A549 (cell line): Measurements from ENCODE around the gene TNNC1. TPM values are rescaled to one million over a fixed set of nuclear protein-coding genes. Genes with fewer than 3 reads are reported as not detected.

ENCODE experiments used
- ATAC-seq, 2 experiments: fragments of 200-7000 bp in 1 of 2; fragments of >200 bp in 1 of 2; cut with Nextera tagmentation in 1 of 2; cut with Tn5 transposase in 1 of 2; 3 replicates each; pipeline versions ENCODE4 v1.8.0 to v1.9.1; 2018 to 2020; ENCODE audit warnings: mild to moderate bottlenecking in 1 of 2, moderate library complexity in 1 of 2
- CTCF ChIA-PET: fragments of 300-600 bp; sonication (Branson Sonifier 250); formaldehyde crosslinking; extraction: SDS; loops from one replicate; lab custom pipeline; 2021; ENCODE audit warnings: antibody characterized with exemption, inconsistent platforms; lab: Yijun Ruan, JAX
- POLR2A ChIA-PET: fragments of 350-600 bp; formaldehyde crosslinking; extraction: SDS; loops from one replicate; lab custom pipeline; 2021; ENCODE audit warnings: antibody characterized with exemption, inconsistent platforms; lab: Yijun Ruan, JAX
- DNase-seq, 2 experiments: peaks; one replicate each; pipeline versions ENCODE4 v3.0.0 to v3.0.0-alpha.2; 2011 to 2016; ENCODE audit warnings: low read depth in 1 of 2, low spot score in 1 of 2
- FAIRE-seq: peaks from 2 replicates; lab custom pipeline; 2011; peaks lifted over from hg19 to GRCh38; lab: Jason Lieb, UNC
- H3K27ac ChIP-seq, 2 experiments: fragments of >200 bp; sonication (Bioruptor Twin); formaldehyde crosslinking; 3 replicates each; pipeline ENCODE4 v1.5.1; 2016 to 2017
- H3K4me1 ChIP-seq: fragments of >200 bp; sonication (Bioruptor Twin); formaldehyde crosslinking; 3 replicates; pipeline ENCODE4 v1.6.1; 2016
- H3K4me2 ChIP-seq: fragments of >200 bp; sonication (Bioruptor Twin); formaldehyde crosslinking; 3 replicates; pipeline ENCODE4 v1.6.1; 2016
- H3K4me3 ChIP-seq: fragments of >200 bp; sonication (Bioruptor Twin); formaldehyde crosslinking; 3 replicates; pipeline ENCODE4 v1.5.1; 2016
- H3K9me3 ChIP-seq: fragments of >200 bp; sonication (Bioruptor Twin); formaldehyde crosslinking; 3 replicates; pipeline ENCODE4 v1.6.1; 2016
- BHLHE40 ChIP-seq: IDR thresholded peaks from 2 replicates; pipeline ENCODE4 v1.6.1; 2012; ENCODE audit warnings: low read depth, low read length, inconsistent platforms
- CBX2 ChIP-seq: fragments of 200-600 bp; sonication (generic); IDR thresholded peaks from 2 replicates; pipeline ENCODE4 v1.6.1; 2016; ENCODE audit warnings: low read depth, mild to moderate bottlenecking, borderline replicate concordance
- CBX8 ChIP-seq: fragments of 200-600 bp; sonication (generic); IDR thresholded peaks from 2 replicates; pipeline ENCODE4 v1.6.1; 2016
- CEBPB ChIP-seq, 2 experiments: fragments of >200 bp in 1 of 2; sonication (Bioruptor Twin) in 1 of 2; formaldehyde crosslinking in 1 of 2; IDR thresholded peaks; 2 replicates each; pipeline ENCODE4 v1.6.1; 2012 to 2016
- EHMT2 ChIP-seq: fragments of 200-600 bp; sonication (generic); IDR thresholded peaks from 2 replicates; pipeline ENCODE4 v1.6.1; 2016; ENCODE audit warnings: antibody characterized with exemption, low read depth, mild to moderate bottlenecking, moderate library complexity
- FOSB ChIP-seq: fragments of 250-450 bp; sonication (Bioruptor Pico); IDR thresholded peaks from 2 replicates; pipeline ENCODE4 v1.5.0; 2020; ENCODE audit warnings: mild to moderate bottlenecking, moderate library complexity
- FOXS1 ChIP-seq: fragments of 250-450 bp; sonication (Bioruptor Pico); IDR thresholded peaks from 2 replicates; pipeline ENCODE4 v1.5.0; 2020; ENCODE audit warnings: mild to moderate bottlenecking, moderate library complexity
- HDAC2 ChIP-seq: fragments of 200-600 bp; sonication (generic); IDR thresholded peaks from 2 replicates; pipeline ENCODE4 v1.6.1; 2016
- HMGXB4 ChIP-seq: fragments of 250-450 bp; sonication (Bioruptor Pico); IDR thresholded peaks from 2 replicates; pipeline ENCODE4 v1.5.0; 2021; ENCODE audit warnings: mild to moderate bottlenecking, moderate library complexity, borderline replicate concordance
- JUN ChIP-seq, 2 experiments: fragments of >200 bp; sonication (Bioruptor Twin); formaldehyde crosslinking; IDR thresholded peaks; 2 replicates in 1 of 2; 3 replicates in 1 of 2; pipeline ENCODE4 v1.6.1; 2016 to 2017
- KDM1A ChIP-seq: fragments of 200-600 bp; sonication (generic); IDR thresholded peaks from 2 replicates; pipeline ENCODE4 v1.6.1; 2016; ENCODE audit warnings: low read depth, mild to moderate bottlenecking
- KDM5A ChIP-seq: fragments of 200-600 bp; sonication (generic); IDR thresholded peaks from 2 replicates; pipeline ENCODE4 v1.6.1; 2016; ENCODE audit warnings: antibody characterized with exemption, mild to moderate bottlenecking
- MAFK ChIP-seq: fragments of 450-650 bp; IDR thresholded peaks from 2 replicates; pipeline ENCODE4 v1.6.1; 2014; ENCODE audit not compliant: partially characterized antibody
- MAZ ChIP-seq: fragments of 150-350 bp; IDR thresholded peaks from 2 replicates; pipeline ENCODE4 v1.6.1; 2014; ENCODE audit warnings: antibody characterized with exemption, low read depth, low read length, borderline replicate concordance
- NR3C1 ChIP-seq: fragments of >200 bp; sonication (Bioruptor Twin); formaldehyde crosslinking; IDR thresholded peaks from 3 replicates; pipeline ENCODE4 v1.6.1; 2017
- PHF8 ChIP-seq: fragments of 200-600 bp; sonication (generic); IDR thresholded peaks from 2 replicates; pipeline ENCODE4 v1.6.1; 2016; ENCODE audit warnings: low read depth, mild to moderate bottlenecking, antibody characterized with exemption, moderate library complexity, borderline replicate concordance
- POLR2AphosphoS2 ChIP-seq: conservative IDR thresholded peaks from 2 replicates; pipeline ENCODE4 v1.6.1; 2012; ENCODE audit warnings: low read length, improper control_type of control experiment, inconsistent platforms
- RARB ChIP-seq: fragments of 250-450 bp; sonication (Bioruptor Pico); IDR thresholded peaks from 2 replicates; pipeline ENCODE4 v1.8.0; 2021; ENCODE audit warnings: mild to moderate bottlenecking, moderate library complexity
- RCOR1 ChIP-seq: fragments of 150-350 bp; IDR thresholded peaks from 2 replicates; pipeline ENCODE4 v1.6.1; 2014; ENCODE audit warnings: antibody characterized with exemption, low read length, low read depth
- TFCP2L1 ChIP-seq: fragments of 250-450 bp; sonication (Bioruptor Pico); IDR thresholded peaks from 2 replicates; pipeline ENCODE4 v1.5.0; 2021; ENCODE audit warnings: mild to moderate bottlenecking
- ZFP36 ChIP-seq: fragments of 450-650 bp; IDR thresholded peaks from 2 replicates; pipeline ENCODE4 v1.6.1; 2014; ENCODE audit warnings: borderline replicate concordance; ENCODE audit not compliant: partially characterized antibody
- ZSCAN20 ChIP-seq: fragments of 250-450 bp; sonication (Bioruptor Pico); IDR thresholded peaks from 2 replicates; pipeline ENCODE4 v1.8.0; 2022; ENCODE audit warnings: mild to moderate bottlenecking, moderate library complexity
- WGBS: methylation state at CpG from one replicate; pipeline ENCODE4 v1.1.6; 2017; ENCODE audit errors: missing lambda C conversion rate; 5-methylcytosine and 5-hydroxymethylcytosine counted together
- polyA plus RNA-seq, 4 experiments: library from polyadenylated mRNA; depleted of rRNA in 3 of 4; stranded (reverse); fragments of >200 nt; fragmentation: RNase III in 1 of 4; extraction: RNeasy Plus Mini Kit Qiagen cat#74134 plus additional on column Dnase treatment in 1 of 4; gene quantifications; 2 replicates in 3 of 4; 3 replicates in 1 of 4; pipeline ENCODE4 v1.2.3, GENCODE V29; 2011 to 2017
- TF ChIP-seq, protein P1 (sequence below): IDR thresholded peaks from 2 replicates; pipeline ENCODE4 v1.6.1; 2012
- TF ChIP-seq, protein P2 (sequence below): fragments of 450-650 bp; IDR thresholded peaks from 2 replicates; pipeline ENCODE4 v1.6.1; 2014; ENCODE audit warnings: antibody characterized with exemption
- TF ChIP-seq, protein P3 (sequence below): fragments of >200 bp; sonication (Bioruptor Twin); formaldehyde crosslinking; IDR thresholded peaks from 3 replicates; pipeline ENCODE4 v1.6.1; 2016

The TNNC1 gene
- polyA plus RNA-seq, 2 of the 4 experiments (the other 2 are of a cell fraction), result 2.6 to 4.5 TPM

DNA sequence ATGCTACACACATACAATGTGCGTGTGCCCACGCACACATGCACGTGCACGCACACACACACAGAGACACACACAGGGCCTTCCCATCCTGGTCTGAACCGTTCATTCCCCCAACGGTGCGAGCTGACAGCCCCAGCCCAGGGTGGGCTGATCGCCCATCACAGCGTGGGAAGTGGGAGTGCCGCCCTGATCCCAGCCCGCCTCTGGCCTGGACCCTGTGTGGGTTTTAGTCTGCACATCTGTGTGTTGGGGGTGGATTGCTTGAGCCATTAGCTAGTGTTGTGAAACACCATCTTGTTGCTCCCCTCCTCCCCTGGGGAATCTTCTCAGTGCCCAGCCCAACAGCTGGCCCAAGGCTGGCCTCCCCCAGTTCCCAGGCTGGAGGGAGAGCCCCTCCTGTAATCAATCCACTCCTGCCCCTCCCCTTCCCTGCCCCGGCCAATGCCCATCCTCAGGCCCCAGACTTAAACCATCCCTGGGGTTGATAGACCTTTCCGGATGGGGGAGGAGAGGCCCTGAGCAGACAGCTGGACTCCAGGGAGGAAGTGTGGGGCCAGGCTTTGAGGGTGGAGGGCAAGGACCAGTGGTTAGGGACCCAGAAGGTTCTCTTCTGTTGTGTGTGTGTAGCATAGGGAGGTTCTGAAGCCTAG lies 17.2 kb downstream of the TNNC1 start:
- Histone ChIP-seq H3K4me1 (no peaks in the 10 kb centered on the region), H3K9me3 (no peaks in the 10 kb centered on the region), H3K27ac (no peak overlapping the region), H3K4me3 (no peak overlapping the region), H3K4me2 (no peak overlapping the region)
- 88% methylated on average over 11 of the region's 13 CpGs for WGBS
- TF ChIP-seq CBX8, result no peak
- ATAC-seq (no peak), FAIRE-seq (no peak), DNase-seq (no peak)
- CTCF ChIA-PET, result interaction anchor here (3.6 to 20.8 kb wide), 2 partner anchors 8 to 11 kb away, joined by 17 to 351 read pairs; partner anchors contain the start of genes SEMA3G and TNNC1
- POLR2A ChIA-PET, result no interaction called here

DNA sequence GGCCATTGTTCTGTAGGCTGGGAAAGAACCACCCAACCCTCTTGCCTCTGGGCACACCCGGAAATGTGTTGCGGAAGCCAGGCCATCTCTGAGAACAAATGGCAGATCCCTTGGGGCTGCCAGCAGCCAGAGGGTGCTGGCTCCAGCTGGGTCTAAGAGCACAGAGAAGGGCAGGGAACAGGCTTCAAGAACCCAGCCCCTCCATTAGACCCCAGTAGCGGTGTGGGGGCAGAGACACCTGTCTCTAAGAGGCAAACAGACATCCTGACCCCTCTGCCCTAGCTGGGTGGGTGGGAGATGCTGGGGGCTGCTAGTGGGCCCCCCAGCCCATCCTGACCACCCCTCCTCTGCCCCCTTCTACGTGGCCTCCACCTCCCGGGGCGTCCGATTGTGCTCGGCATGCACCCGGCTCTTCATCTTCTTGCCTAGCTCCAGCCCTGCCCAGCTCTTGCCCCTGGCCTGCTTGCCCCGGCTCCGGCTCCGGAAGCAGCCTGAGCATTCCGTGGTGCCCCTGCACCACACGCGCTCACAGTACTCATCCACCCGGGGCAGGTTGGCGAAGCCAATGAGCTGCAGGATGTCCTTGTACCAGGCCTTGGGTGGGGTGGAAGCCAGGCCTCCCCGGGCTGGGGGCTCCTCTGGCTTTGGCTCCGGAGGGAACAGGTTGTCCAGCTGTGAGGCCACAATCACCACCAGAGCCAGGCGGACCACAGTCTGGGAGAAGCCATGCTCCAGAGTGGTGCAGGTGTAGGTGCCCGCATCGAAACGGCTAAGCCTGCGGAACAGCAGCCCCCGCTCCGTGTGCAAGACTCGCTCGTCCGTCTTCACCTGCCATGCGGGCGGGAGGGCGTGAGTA lies 18.4 kb downstream of the TNNC1 start:
- Histone ChIP-seq H3K4me1 (no peaks in the 10 kb centered on the region), H3K9me3 (no peaks in the 10 kb centered on the region), H3K4me2 (no peak overlapping the region), H3K4me3 (no peak overlapping the region)
- WGBS, result 86% methylated on average over 15 of the region's 32 CpGs
- DNase-seq (no peak), FAIRE-seq (no peak), ATAC-seq (no peak)
- POLR2A ChIA-PET, result no interaction called here
- TF ChIP-seq MAFK (no peak), ZFP36 (no peak), ZSCAN20 (CRISPR knock-in tag) (no peak), HDAC2 (no peak), KDM1A (no peak), HMGXB4 (CRISPR knock-in tag) (no peak), EHMT2 (no peak), TFCP2L1 (no peak), JUN (IDR thresholded peaks at IDR 0.05) (no peak), BHLHE40 (no peak)
- TF ChIP-seq, protein P1, sequence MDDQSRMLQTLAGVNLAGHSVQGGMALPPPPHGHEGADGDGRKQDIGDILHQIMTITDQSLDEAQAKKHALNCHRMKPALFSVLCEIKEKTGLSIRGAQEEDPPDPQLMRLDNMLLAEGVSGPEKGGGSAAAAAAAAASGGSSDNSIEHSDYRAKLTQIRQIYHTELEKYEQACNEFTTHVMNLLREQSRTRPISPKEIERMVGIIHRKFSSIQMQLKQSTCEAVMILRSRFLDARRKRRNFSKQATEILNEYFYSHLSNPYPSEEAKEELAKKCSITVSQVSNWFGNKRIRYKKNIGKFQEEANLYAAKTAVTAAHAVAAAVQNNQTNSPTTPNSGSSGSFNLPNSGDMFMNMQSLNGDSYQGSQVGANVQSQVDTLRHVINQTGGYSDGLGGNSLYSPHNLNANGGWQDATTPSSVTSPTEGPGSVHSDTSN, result no peak
- TF ChIP-seq, all 56 proteins: peak for 0
- CTCF ChIA-PET, result interaction anchor here (1.3 to 20.8 kb wide), 2 partner anchors 12 to 22 kb away, joined by 3 to 351 read pairs; partner anchors contain the start of genes SEMA3G and TNNC1
- no peak overlapping the region for H3K27ac ChIP-seq

GRCh38 chr3:52434491-52435115 lies 19.2 kb downstream of the TNNC1 start:
- CTCF ChIA-PET, result interaction anchor here (1.3 to 20.8 kb wide), 2 partner anchors 13 to 21 kb away, joined by 3 to 351 read pairs; partner anchors contain the start of genes SEMA3G and TNNC1
- no peaks in the 10 kb centered on the region for H3K4me1 ChIP-seq
- no peak for DNase-seq
- H3K4me3 ChIP-seq, result no peak overlapping the region
- H3K27ac ChIP-seq, result no peak overlapping the region
- no peak overlapping the region for H3K4me2 ChIP-seq
- FAIRE-seq, result no peak
- no peak for ATAC-seq
- TF ChIP-seq NR3C1, result no peak
- no peak for TF ChIP-seq RCOR1
- no peak for TF ChIP-seq FOXS1 (CRISPR knock-in tag)
- TF ChIP-seq ZSCAN20 (CRISPR knock-in tag), result no peak
- no peak for TF ChIP-seq KDM5A
- TF ChIP-seq, protein P2, sequence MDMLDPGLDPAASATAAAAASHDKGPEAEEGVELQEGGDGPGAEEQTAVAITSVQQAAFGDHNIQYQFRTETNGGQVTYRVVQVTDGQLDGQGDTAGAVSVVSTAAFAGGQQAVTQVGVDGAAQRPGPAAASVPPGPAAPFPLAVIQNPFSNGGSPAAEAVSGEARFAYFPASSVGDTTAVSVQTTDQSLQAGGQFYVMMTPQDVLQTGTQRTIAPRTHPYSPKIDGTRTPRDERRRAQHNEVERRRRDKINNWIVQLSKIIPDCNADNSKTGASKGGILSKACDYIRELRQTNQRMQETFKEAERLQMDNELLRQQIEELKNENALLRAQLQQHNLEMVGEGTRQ, result no peak
- TF ChIP-seq MAZ, result no peak
- no peak for TF ChIP-seq RARB (CRISPR knock-in tag)
- no peak for TF ChIP-seq CBX8
- TF ChIP-seq FOSB, result no peak
- TF ChIP-seq CBX2, result no peak
- TF ChIP-seq, protein P3, sequence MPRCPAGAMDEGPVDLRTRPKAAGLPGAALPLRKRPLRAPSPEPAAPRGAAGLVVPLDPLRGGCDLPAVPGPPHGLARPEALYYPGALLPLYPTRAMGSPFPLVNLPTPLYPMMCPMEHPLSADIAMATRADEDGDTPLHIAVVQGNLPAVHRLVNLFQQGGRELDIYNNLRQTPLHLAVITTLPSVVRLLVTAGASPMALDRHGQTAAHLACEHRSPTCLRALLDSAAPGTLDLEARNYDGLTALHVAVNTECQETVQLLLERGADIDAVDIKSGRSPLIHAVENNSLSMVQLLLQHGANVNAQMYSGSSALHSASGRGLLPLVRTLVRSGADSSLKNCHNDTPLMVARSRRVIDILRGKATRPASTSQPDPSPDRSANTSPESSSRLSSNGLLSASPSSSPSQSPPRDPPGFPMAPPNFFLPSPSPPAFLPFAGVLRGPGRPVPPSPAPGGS, result no peak
- TF ChIP-seq POLR2AphosphoS2, result no peak
- no peak for TF ChIP-seq PHF8
- TF ChIP-seq CEBPB (IDR thresholded peaks at IDR 0.05), result no peak
- TF ChIP-seq HMGXB4 (CRISPR knock-in tag), result no peak
- H3K9me3 ChIP-seq, result no peaks in the 10 kb centered on the region
- WGBS, result 87% methylated on average over 7 of the region's 9 CpGs
- POLR2A ChIA-PET, result no interaction called here
